Osteoblast (primary cell): ENCODE data around the gene CUEDC2. TPM values are rescaled to one million over a fixed set of nuclear protein-coding genes. Genes with fewer than 3 reads are reported as not detected.

Experiments
- DNase-seq: peaks from one replicate; pipeline ENCODE4 v3.0.0; 2011; ENCODE audit warnings: low spot score, mixed read lengths; ENCODE audit not compliant: insufficient read length; ENCODE audit errors: missing footprints
- H2AFZ ChIP-seq: 2 replicates; pipeline ENCODE4 v1.6.0; 2011; ENCODE audit warnings: mild to moderate bottlenecking, low read length
- H3K27ac ChIP-seq: 2 replicates; pipeline ENCODE4 v1.5.1; 2011; ENCODE audit warnings: mild to moderate bottlenecking, low read depth, low read length, moderate library complexity
- H3K27me3 ChIP-seq: 2 replicates; pipeline ENCODE4 v1.6.0; 2012; ENCODE audit warnings: mild to moderate bottlenecking, control low read depth, inconsistent platforms, low read length, moderate library complexity; ENCODE audit not compliant: insufficient read depth
- H3K36me3 ChIP-seq: 2 replicates; pipeline ENCODE4 v1.5.1; 2011; ENCODE audit warnings: mild to moderate bottlenecking, low read length, control low read depth, moderate library complexity; ENCODE audit not compliant: insufficient read depth
- H3K4me1 ChIP-seq: 2 replicates; pipeline ENCODE4 v1.5.1; 2011; ENCODE audit warnings: mild to moderate bottlenecking, low read length, control low read depth, moderate library complexity; ENCODE audit not compliant: insufficient read depth
- H3K4me2 ChIP-seq: 2 replicates; pipeline ENCODE4 v1.6.0; 2011; ENCODE audit warnings: mild to moderate bottlenecking, low read length; ENCODE audit not compliant: insufficient read depth
- H3K4me3 ChIP-seq: fragments of 200-600 bp; sonication (generic); 3 replicates; pipeline ENCODE4 v1.5.1; 2012; ENCODE audit warnings: mild to moderate bottlenecking, low read length, inconsistent platforms; ENCODE audit not compliant: insufficient read depth
- H3K79me2 ChIP-seq: 2 replicates; pipeline ENCODE4 v1.6.0; 2012; ENCODE audit warnings: mild to moderate bottlenecking, low read length, control low read depth, inconsistent platforms; ENCODE audit not compliant: insufficient read depth
- H3K9me3 ChIP-seq: 2 replicates; pipeline ENCODE4 v1.5.1; 2011; ENCODE audit warnings: low read depth, low read length, control low read depth
- H4K20me1 ChIP-seq: 2 replicates; pipeline ENCODE4 v1.6.0; 2012; ENCODE audit warnings: mild to moderate bottlenecking, low read length, control low read depth; ENCODE audit not compliant: insufficient read depth
- CTCF ChIP-seq: IDR thresholded peaks from 2 replicates; pipeline ENCODE4 v1.5.1; 2011; ENCODE audit warnings: mild to moderate bottlenecking, low read depth, low read length, moderate library complexity; ENCODE audit errors: extremely low read depth
- total RNA-seq: library from RNA; depleted of rRNA; stranded (reverse); fragments of >200 nt; gene quantifications from 2 replicates; pipeline ENCODE4 v1.2.3, GENCODE V29; 2012

The CUEDC2 gene
- total RNA-seq, 1 donor = 46.7 TPM

- Histone ChIP-seq H3K27me3 (no peaks in the 10 kb centered on the region), H4K20me1 (no peaks in the 10 kb centered on the region), H3K4me1 (peaks cover 34% of the 10 kb centered on the region), H3K79me2 (no peaks in the 10 kb centered on the region), H3K9me3 (no peaks in the 10 kb centered on the region), H3K4me2 (no peak overlapping the region), H3K36me3 (no peaks in the 10 kb centered on the region), H2AFZ (no peak overlapping the region), H3K27ac (peak overlapping the region; percentile 78), H3K4me3 (no peak overlapping the region)
- TF ChIP-seq CTCF = no peak
- DNase-seq = peak; percentile 60
Observed at GRCh38 chr10:102453502-102453901, 21.1 kb upstream of the CUEDC2 start.

GRCh38 chr10:102452672-102453340 lies 20.4 kb upstream of the CUEDC2 start:
- Histone ChIP-seq H3K27me3 (no peaks in the 10 kb centered on the region), H3K4me2 (peak overlapping the region; percentile 50), H3K79me2 (no peaks in the 10 kb centered on the region), H3K9me3 (no peaks in the 10 kb centered on the region), H3K4me1 (peaks cover 34% of the 10 kb centered on the region), H3K36me3 (no peaks in the 10 kb centered on the region), H2AFZ (peak overlapping the region; percentile 36), H4K20me1 (no peaks in the 10 kb centered on the region), H3K27ac (peak overlapping the region; percentile 78), H3K4me3 (no peak overlapping the region)
- peak; percentile 94 for DNase-seq
- no peak for TF ChIP-seq CTCF

- H3K36me3 ChIP-seq = no peaks in the 10 kb centered on the region
- H3K4me3 ChIP-seq = peak within 1 kb of the TSS; percentile 86
- TF ChIP-seq CTCF = no peak
- no peaks in the 10 kb centered on the region for H3K79me2 ChIP-seq
- no peaks in the 10 kb centered on the region for H3K27me3 ChIP-seq
- H4K20me1 ChIP-seq = no peaks in the 10 kb centered on the region
- H3K4me1 ChIP-seq = peaks cover 32% of the 10 kb centered on the region
- H3K9me3 ChIP-seq = no peaks in the 10 kb centered on the region
- peak; percentile 72 for DNase-seq
- H2AFZ ChIP-seq = peak within 1 kb of the TSS; percentile 95
- H3K27ac ChIP-seq = no peak within 1 kb of the TSS
- peak within 1 kb of the TSS; percentile 95 for H3K4me2 ChIP-seq
Observed at GRCh38 chr10:102451105-102451969, 19.0 kb upstream of the CUEDC2 start, which contains the start of gene C10orf95. C10orf95 (minus strand) TSS chr10:102451543; CDS start chr10:102451093, 450 bp downstream.
